ENCODE results near the gene CRB3. TPM values are rescaled to one million over a fixed set of nuclear protein-coding genes. Genes with fewer than 3 reads are reported as not detected.

CRB3 gene
- total and polyA plus RNA-seq, 2 of the 13 experiments (the other 11 are each of a cell fraction or from before 2014, with no cell fraction given) = 10.6 to 25.6 TPM

- no peak for TF ChIP-seq THAP8 (CRISPR knock-in tag; IDR thresholded peaks at IDR 0.05; ENCODE audit: borderline replicate concordance)
- TF ChIP-seq ZFP36 (IDR thresholded peaks at IDR 0.05; ENCODE audit: borderline replicate concordance, low read depth, low read length, partially characterized antibody) = no peak
- TF ChIP-seq ZNF597 (CRISPR knock-in tag; IDR thresholded peaks at IDR 0.05) = no peak
- TF ChIP-seq ZNF451 (CRISPR knock-in tag; IDR thresholded peaks at IDR 0.05) = no peak
- TF ChIP-seq NR2F6 (IDR thresholded peaks at IDR 0.05) = no peak
- TF ChIP-seq NR2F6 (CRISPR knock-in tag; IDR thresholded peaks at IDR 0.05) = no peak
- TF ChIP-seq DBP (CRISPR knock-in tag; IDR thresholded peaks at IDR 0.05; ENCODE audit: not compliant biosample characterization) = no peak
- TF ChIP-seq HNRNPL (IDR thresholded peaks at IDR 0.05; ENCODE audit: low read depth, low read length) = no peak
- TF ChIP-seq YEATS2 (CRISPR knock-in tag; IDR thresholded peaks at IDR 0.05; ENCODE audit: borderline replicate concordance) = no peak
- TF ChIP-seq GPN1 (CRISPR knock-in tag; IDR thresholded peaks at IDR 0.05; ENCODE audit: borderline replicate concordance) = no peak
- TF ChIP-seq ZNF441 (CRISPR knock-in tag; IDR thresholded peaks at IDR 0.05; ENCODE audit: borderline replicate concordance) = no peak
- no peak for TF ChIP-seq PBX3 (CRISPR knock-in tag; IDR thresholded peaks at IDR 0.05; ENCODE audit: borderline replicate concordance)
- TF ChIP-seq KMT2A (CRISPR knock-in tag; IDR thresholded peaks at IDR 0.05) = no peak
- TF ChIP-seq ZNF513 (CRISPR knock-in tag; conservative IDR thresholded peaks at IDR 0.05) = no peak
- TF ChIP-seq ZNF770 (CRISPR knock-in tag; IDR thresholded peaks at IDR 0.05) = no peak
- TF ChIP-seq STAG1 (CRISPR knock-in tag; IDR thresholded peaks at IDR 0.05) = no peak
- TF ChIP-seq PAXIP1 (CRISPR knock-in tag; conservative IDR thresholded peaks at IDR 0.05) = no peak
Measured at GRCh38 chr19:6423499-6424194, 40.4 kb upstream of the CRB3 start (continued).

Data from HepG2 (cell line).